Activated CD4-positive, alpha-beta T cell treated with anti-CD3 and anti-CD28 coated beads, Interleukin-2, amount 50 U/mL, for 48 hours (primary cell): ENCODE measurements around the gene MSMO1.

Experiments
- DNase-seq, 2 experiments: peaks; one replicate each; pipeline ENCODE4 v3.0.0-alpha.2; 2020

The MSMO1 gene

GRCh38 chr4:165361810-165362209, 34.3 kb downstream of the MSMO1 start:
- no peak for DNase-seq

GRCh38 chr4:165364452-165365080, 37.1 kb downstream of the MSMO1 start:
- DNase-seq: no peak

- DNase-seq: no peak
Observed at GRCh38 chr4:165367040-165367439, 39.6 kb downstream of the MSMO1 start.

DNA sequence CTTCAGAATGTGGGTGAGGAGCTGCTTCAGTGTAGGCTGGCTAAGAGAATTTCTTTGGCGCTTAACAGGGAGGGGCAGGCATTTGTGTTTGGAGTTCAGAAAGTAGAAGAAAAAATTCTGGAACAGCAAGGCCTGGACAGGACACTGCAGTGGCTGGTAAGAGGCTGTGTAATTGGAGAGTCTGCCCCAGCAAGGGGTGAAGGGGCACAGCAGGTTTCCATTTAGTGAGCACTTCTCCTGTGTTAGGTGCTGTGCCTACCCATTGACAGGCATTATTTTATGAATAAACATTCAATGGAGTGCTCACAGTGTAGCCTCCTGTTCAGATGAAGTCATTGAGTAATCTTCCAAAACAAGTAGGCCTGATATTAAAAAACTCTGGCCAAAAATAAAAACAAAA, 40.6 kb downstream of the MSMO1 start:
- no peak for DNase-seq

- DNase-seq: no peak
Observed at GRCh38 chr4:165368567-165368966, 41.1 kb downstream of the MSMO1 start.

GRCh38 chr4:165369522-165369921, 42.1 kb downstream of the MSMO1 start:
- DNase-seq: no peak

DNA sequence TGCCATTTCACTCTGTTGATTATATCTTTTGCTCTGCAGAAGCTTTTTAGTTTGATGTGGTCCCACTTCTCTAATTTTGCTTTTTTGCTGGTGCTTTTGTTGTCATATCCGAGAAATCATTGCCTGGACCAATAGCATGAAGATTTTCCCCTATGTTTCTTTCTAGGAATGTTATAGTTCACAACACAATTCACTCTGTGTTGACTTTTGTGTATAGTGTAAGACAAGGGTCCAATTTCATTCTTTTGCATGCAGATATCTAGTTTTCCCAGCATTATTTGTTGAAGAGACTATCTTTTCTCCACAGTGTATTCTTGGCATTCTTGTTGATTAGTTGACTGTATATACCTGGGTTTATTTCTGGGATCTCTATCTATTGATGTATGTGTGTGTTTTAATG, 43.1 kb downstream of the MSMO1 start:
- no peak for DNase-seq

- no peak for DNase-seq
Observed at GRCh38 chr4:165375465-165375864, 48.0 kb downstream of the MSMO1 start.

DNA sequence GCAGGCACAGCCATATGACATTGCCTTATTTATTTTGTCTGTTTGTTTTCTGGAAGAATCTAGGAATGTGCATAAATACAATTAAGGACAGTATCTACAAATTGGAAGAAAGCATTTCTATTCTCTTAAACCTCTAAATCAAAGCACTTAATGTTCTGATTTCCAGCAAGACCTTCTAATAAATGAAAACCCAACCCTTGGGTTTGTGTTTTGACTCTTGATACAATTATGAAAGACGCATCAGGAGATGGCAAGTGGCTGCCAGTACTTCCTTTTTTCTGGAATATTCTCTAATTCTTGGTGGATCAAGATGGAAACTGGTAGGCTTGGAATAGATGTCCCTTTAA, 50.9 kb downstream of the MSMO1 start:
- DNase-seq: no peak

GRCh38 chr4:165378745-165379677, 51.5 kb downstream of the MSMO1 start, which contains the start of gene CPE:
Gene CPE (plus strand): TSS chr4:165379008. CDS start chr4:165379222, 214 bp downstream.
- DNase-seq: peak; percentile 64 to 70

GRCh38 chr4:165379678-165380064, 52.2 kb downstream of the MSMO1 start:
- no peak for DNase-seq

GRCh38 chr4:165380805-165381204, 53.3 kb downstream of the MSMO1 start:
- no peak for DNase-seq

DNA sequence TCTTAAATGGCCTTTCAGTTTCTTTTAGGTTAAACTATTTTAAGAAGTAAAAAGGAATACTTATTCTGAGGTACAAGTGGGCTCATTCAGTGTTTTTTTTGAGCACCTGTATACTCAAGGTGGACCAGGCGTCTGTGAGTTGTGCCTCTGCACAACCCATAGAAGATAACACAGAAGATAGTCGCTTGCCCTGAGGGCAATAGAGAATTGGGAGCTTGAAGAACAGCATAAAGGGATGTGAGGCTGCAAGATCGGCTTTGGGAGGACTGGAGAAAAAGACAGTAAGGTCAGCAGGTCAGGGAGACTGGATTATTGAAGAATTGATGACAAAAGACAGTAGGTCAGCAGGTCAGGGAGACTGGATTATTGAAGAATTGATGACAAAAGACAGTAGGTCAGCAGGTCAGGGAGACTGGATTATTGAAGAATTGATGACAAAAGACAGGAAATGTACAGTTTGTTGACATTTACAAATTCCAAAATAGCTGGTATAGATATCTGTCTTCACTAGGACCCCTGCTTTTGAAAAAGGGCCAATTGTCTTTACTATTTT, 54.4 kb downstream of the MSMO1 start:
- DNase-seq: no peak

DNA sequence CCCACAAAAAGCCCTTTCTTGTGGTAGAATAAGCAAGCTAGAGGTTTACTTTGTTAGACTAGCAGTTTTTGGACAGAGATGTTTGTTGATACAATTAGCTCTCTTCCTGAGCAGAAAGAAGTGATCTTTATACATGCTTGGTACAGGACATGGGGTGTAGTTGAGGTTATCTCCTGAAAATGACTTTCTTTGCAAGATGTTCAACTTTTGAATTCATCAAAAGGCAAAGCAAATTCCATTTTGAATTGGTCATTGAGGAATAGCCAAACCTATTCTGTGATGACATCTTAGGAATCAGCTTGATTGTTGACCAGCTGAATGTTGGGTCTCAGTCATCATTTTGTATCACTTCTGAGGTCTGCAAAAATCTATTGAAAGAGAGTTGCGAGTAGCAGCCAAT, 55.2 kb downstream of the MSMO1 start:
- no peak for DNase-seq

- no peak for DNase-seq
Observed at GRCh38 chr4:165383591-165384073, 56.2 kb downstream of the MSMO1 start.

- DNase-seq: no peak
Observed at GRCh38 chr4:165384186-165384585, 56.7 kb downstream of the MSMO1 start.

- DNase-seq: no peak
Observed at GRCh38 chr4:165384598-165384997, 57.1 kb downstream of the MSMO1 start.

DNA sequence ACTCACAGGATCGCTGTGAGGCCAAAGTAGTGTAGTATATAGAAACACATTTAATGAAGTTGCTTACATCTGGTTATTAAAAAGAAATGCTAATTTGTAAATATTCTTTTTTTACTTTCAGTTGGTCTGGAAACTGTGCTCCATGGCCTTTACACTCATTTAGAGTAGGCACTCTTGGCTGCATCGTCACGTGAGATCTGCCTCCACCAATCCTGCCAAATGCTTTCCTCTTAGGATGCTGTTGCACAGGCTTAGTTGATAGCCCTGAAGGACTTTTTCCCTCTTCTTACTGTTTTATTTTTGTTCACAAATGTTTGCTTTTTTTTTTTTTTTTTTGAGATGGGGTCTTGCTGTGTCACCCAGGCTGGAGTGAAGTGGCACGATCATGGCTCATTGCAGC, 57.7 kb downstream of the MSMO1 start:
- no peak for DNase-seq

GRCh38 chr4:165386328-165386727, 58.9 kb downstream of the MSMO1 start:
- no peak for DNase-seq

GRCh38 chr4:165388756-165389155, 61.3 kb downstream of the MSMO1 start:
- no peak for DNase-seq
